Gastroesophageal sphincter (tissue), 4 donors: ENCODE data around the gene ADCY2. TPM values are rescaled to one million over a fixed set of nuclear protein-coding genes. Genes with fewer than 3 reads are reported as not detected.
A peak's percentile ranks its signal among the peaks of the same experiment; 100 is the strongest.

Experiments used
- ATAC-seq: fragments of 150-250 bp; one replicate; pipeline ENCODE4 v1.9.1; 2016; ENCODE audit warnings: mild to moderate bottlenecking, moderate library complexity
- H3K27ac ChIP-seq, 4 donors: fragments of 200-600 bp; sonication (generic) in 3 of 4; 1 replicate in 3 of 4; 2 replicates in 1 of 4; pipeline ENCODE4 v1.5.1; 2016 to 2019
- H3K27me3 ChIP-seq: fragments of 200-600 bp; sonication (generic); one replicate; pipeline ENCODE4 v1.5.1; 2019
- H3K36me3 ChIP-seq, 2 donors: fragments of 200-600 bp; sonication (generic); one replicate each; pipeline ENCODE4 v1.5.1; 2019; ENCODE audit warnings: control low read depth in 1 of 2
- H3K4me1 ChIP-seq, 3 donors: fragments of 200-600 bp; sonication (generic); 1 replicate in 2 of 3; 2 replicates in 1 of 3; pipeline ENCODE4 v1.5.1; 2016 to 2019; ENCODE audit warnings: control low read depth in 2 of 3
- H3K4me3 ChIP-seq, 2 donors: fragments of 200-600 bp; sonication (generic); one replicate each; pipeline ENCODE4 v1.5.1; 2019; ENCODE audit warnings: mild to moderate bottlenecking in 1 of 2, moderate library complexity in 1 of 2
- H3K9me3 ChIP-seq, 3 donors: fragments of 200-600 bp; sonication (generic); one replicate each; pipeline ENCODE4 v1.5.1; 2017 to 2019; ENCODE audit warnings: control low read depth in 2 of 3
- EP300 ChIP-seq: sonication (generic); formaldehyde crosslinking; IDR thresholded peaks from one replicate; pipeline ENCODE4 v1.6.1; 2017; ENCODE audit warnings: antibody characterized with exemption, mild to moderate bottlenecking
- POLR2A ChIP-seq, 2 donors: fragments of 450-650 bp; IDR thresholded peaks; one replicate each; pipeline ENCODE4 v1.6.1; 2017; ENCODE audit warnings: antibody characterized with exemption in 2 of 2, mild to moderate bottlenecking in 2 of 2, moderate library complexity in 1 of 2
- POLR2AphosphoS5 ChIP-seq: sonication (generic); formaldehyde crosslinking; IDR thresholded peaks from one replicate; pipeline ENCODE4 v1.6.1; 2017; ENCODE audit warnings: antibody characterized with exemption
- WGBS, 2 donors: methylation state at CpG; one replicate each; pipeline ENCODE4 v1.1.5; 2018; ENCODE audit warnings: low coverage in 1 of 2; 5-methylcytosine and 5-hydroxymethylcytosine counted together
- total RNA-seq, 4 donors: library from RNA; depleted of rRNA; stranded (reverse); fragments of >200 nt; gene quantifications; one replicate each; pipeline ENCODE4 v1.1.0, GENCODE V29; 2016
- TF ChIP-seq, protein P1 (sequence below), 4 experiments: fragments of 200-600 bp in 2 of 4; fragments of 450-650 bp in 2 of 4; sonication (generic) in 1 of 4; IDR thresholded peaks; one replicate each; pipeline ENCODE4 v1.5.1; 2017 to 2019; ENCODE audit warnings: antibody characterized with exemption in 4 of 4, mild to moderate bottlenecking in 2 of 4, moderate library complexity in 2 of 4

ADCY2 gene
- total RNA-seq, 4 donors from 2014 or later = 5.8 to 15.9 (median 8.9) TPM

GRCh38 chr5:7393921-7394799 is 1.8 kb upstream of the ADCY2 start:
- no peak for TF ChIP-seq POLR2AphosphoS5
- TF ChIP-seq EP300 = no peak
- TF ChIP-seq, protein P1, sequence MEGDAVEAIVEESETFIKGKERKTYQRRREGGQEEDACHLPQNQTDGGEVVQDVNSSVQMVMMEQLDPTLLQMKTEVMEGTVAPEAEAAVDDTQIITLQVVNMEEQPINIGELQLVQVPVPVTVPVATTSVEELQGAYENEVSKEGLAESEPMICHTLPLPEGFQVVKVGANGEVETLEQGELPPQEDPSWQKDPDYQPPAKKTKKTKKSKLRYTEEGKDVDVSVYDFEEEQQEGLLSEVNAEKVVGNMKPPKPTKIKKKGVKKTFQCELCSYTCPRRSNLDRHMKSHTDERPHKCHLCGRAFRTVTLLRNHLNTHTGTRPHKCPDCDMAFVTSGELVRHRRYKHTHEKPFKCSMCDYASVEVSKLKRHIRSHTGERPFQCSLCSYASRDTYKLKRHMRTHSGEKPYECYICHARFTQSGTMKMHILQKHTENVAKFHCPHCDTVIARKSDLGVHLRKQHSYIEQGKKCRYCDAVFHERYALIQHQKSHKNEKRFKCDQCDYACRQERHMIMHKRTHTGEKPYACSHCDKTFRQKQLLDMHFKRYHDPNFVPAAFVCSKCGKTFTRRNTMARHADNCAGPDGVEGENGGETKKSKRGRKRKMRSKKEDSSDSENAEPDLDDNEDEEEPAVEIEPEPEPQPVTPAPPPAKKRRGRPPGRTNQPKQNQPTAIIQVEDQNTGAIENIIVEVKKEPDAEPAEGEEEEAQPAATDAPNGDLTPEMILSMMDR (IDR thresholded peaks at IDR 0.05) = no peak
- TF ChIP-seq POLR2A (IDR thresholded peaks at IDR 0.05) = no peak
- H3K27me3 ChIP-seq = peaks cover 22% of the 10 kb centered on the region
- no peak for ATAC-seq
- H3K4me1 ChIP-seq = peaks cover 0 to 32% (median 5%) of the 10 kb centered on the region in 3 donors
- WGBS, 2 donors = 67% methylated on average over 1 of the region's 14 CpGs; no CpG with 5 or more reads in 1 of the 2 donors
- H3K9me3 ChIP-seq = no peaks in the 10 kb centered on the region
- H3K27ac ChIP-seq = peak overlapping the region in 3 of 4 donors; percentile 78 to 86 (median 84)
- H3K36me3 ChIP-seq = no peaks in the 10 kb centered on the region
- no peak overlapping the region for H3K4me3 ChIP-seq

- Histone ChIP-seq H3K4me1 (peaks cover 0 to 32% (median 5%) of the 10 kb centered on the region in 3 donors), H3K36me3 (no peaks in the 10 kb centered on the region), H3K4me3 (peak overlapping the region in 1 of 2 donors; percentile 75), H3K27me3 (peaks cover 22% of the 10 kb centered on the region), H3K9me3 (no peaks in the 10 kb centered on the region), H3K27ac (peak overlapping the region in 3 of 4 donors; percentile 78 to 86 (median 84))
- no peak for ATAC-seq
- TF ChIP-seq POLR2AphosphoS5 (no peak), POLR2A (IDR thresholded peaks at IDR 0.05) (no peak), EP300 (no peak)
- TF ChIP-seq, protein P1 (IDR thresholded peaks at IDR 0.05) = no peak
- no CpG with 5 or more reads among the region's 45 CpGs for WGBS, 2 donors
Measured at GRCh38 chr5:7394889-7395431, 978 bp upstream of the ADCY2 start.

DNA sequence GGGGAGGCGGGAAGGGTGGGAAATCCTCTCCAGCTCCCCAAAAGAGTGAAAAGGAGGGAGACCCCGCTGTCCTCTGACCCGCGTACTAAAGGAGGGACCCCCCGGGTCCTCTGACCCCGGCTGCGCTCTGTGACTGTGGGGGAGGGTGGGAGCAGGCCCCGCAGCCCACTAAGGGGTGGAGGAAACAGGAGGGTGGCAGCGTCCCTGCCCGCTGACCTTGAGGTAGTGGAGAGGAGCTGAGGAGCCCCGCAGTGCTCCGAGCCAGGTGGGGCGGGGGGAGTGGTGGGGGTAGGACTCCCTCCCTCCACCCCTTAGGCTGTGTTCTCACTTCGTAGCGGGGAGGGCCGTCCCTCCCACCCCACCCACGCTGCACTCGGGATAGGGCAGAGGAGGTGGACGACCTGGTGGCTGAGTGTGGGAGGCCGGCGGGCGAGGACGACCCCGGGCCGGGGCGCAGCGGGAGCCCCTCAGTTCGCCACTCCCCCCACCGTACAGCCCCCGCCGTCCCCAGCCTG is 449 bp upstream of the ADCY2 start:
- no peaks in the 10 kb centered on the region for H3K9me3 ChIP-seq
- peak; percentile 22 for ATAC-seq

DNA sequence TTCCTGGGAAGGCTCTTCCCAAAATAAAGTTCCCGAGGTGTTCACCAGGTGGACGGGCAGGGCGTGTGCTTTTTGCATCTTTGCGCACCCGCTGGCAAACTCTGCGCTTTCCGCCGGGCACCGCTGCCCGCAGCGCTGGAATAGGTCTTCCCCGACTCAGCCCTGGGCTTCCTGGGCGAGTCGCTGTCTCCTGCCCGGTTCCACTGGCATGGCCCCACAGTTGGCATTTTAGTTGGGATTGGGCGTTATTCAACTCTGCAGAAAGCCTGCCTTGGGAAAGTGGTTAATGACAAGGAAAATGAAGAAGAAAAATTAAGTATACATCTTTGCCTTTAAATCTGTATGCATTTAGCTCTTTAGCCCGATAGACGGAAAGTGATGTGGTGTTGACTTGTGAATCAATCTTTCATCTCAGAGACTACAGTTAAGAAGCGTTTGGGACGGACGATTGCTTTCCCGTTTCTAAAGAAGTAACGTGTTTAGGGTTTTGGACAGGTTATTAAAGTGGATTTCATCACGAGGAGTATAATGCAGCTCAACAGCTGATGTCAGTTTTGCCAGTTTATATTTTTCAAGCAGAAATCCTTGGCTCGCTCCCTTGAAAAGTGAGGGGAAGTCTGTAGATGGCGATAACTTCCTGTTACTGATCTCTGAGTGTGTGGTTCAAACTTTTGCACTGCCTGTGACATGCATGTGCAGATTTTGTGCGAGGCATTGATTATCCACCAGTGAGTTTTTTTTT is 946 bp downstream of the ADCY2 start:
- Histone ChIP-seq H3K4me1 (peaks cover 0 to 32% (median 5%) of the 10 kb centered on the region in 3 donors), H3K36me3 (no peaks in the 10 kb centered on the region), H3K27me3 (peaks cover 22% of the 10 kb centered on the region), H3K4me3 (peak overlapping the region; percentile 51 to 75), H3K27ac (peak overlapping the region in 3 of 4 donors; percentile 79 to 85 (median 83)), H3K9me3 (no peaks in the 10 kb centered on the region)
- 2 to 3% methylated on average over 17 to 23 of the region's 27 CpGs for WGBS, 2 donors
- TF ChIP-seq, protein P1 (IDR thresholded peaks at IDR 0.05) = peak in 1 of 4 experiments; percentile 14
- no peak for TF ChIP-seq EP300
- peak; percentile 28 for ATAC-seq

More for the DNA sequence above, 449 bp upstream of the ADCY2 start:
- Histone ChIP-seq H3K4me1 (peaks cover 0 to 32% (median 5%) of the 10 kb centered on the region in 3 donors), H3K4me3 (peak overlapping the region; percentile 39 to 75), H3K27ac (peak overlapping the region in 3 of 4 donors; percentile 78 to 86 (median 84)), H3K36me3 (no peaks in the 10 kb centered on the region), H3K27me3 (peaks cover 22% of the 10 kb centered on the region)
- no CpG with 5 or more reads among the region's 31 CpGs for WGBS, 2 donors
- TF ChIP-seq EP300 = no peak
- TF ChIP-seq, protein P1 (IDR thresholded peaks at IDR 0.05) = no peak
- TF ChIP-seq POLR2A (IDR thresholded peaks at IDR 0.05) = no peak
- TF ChIP-seq POLR2AphosphoS5 = no peak
